Muscle layer of duodenum (tissue), 2 donors: ENCODE results near the gene MBOAT2.

ENCODE experiments used
- H3K27ac ChIP-seq: one replicate; pipeline ENCODE4 v1.7.0; 2013; ENCODE audit warnings: mild to moderate bottlenecking, low read length
- H3K27me3 ChIP-seq: one replicate; pipeline ENCODE4 v1.7.0; 2013; ENCODE audit warnings: low read depth, mild to moderate bottlenecking, control low read depth, low read length
- H3K36me3 ChIP-seq, 2 donors: one replicate each; pipeline ENCODE4 v1.7.0; 2013; ENCODE audit warnings: low read length in 2 of 2, control low read depth in 1 of 2, mild to moderate bottlenecking in 1 of 2; ENCODE audit not compliant: insufficient read depth in 2 of 2, control insufficient read depth in 1 of 2
- H3K4me1 ChIP-seq, 2 donors: one replicate each; pipeline ENCODE4 v1.7.0; 2013; ENCODE audit warnings: low read length in 2 of 2, mild to moderate bottlenecking in 2 of 2, control low read depth in 1 of 2, moderate library complexity in 1 of 2; ENCODE audit not compliant: insufficient read depth in 2 of 2, control insufficient read depth in 1 of 2
- H3K4me3 ChIP-seq, 2 donors: one replicate each; pipeline ENCODE4 v1.7.0; 2013; ENCODE audit warnings: low read length in 2 of 2, low read depth in 1 of 2, mild to moderate bottlenecking in 1 of 2
- H3K9me3 ChIP-seq, 2 donors: one replicate each; pipeline ENCODE4 v1.7.0; 2013; ENCODE audit warnings: low read length in 2 of 2, control low read depth in 1 of 2, mild to moderate bottlenecking in 1 of 2; ENCODE audit not compliant: control insufficient read depth in 1 of 2
- donor health status: healthy.

The MBOAT2 gene

DNA sequence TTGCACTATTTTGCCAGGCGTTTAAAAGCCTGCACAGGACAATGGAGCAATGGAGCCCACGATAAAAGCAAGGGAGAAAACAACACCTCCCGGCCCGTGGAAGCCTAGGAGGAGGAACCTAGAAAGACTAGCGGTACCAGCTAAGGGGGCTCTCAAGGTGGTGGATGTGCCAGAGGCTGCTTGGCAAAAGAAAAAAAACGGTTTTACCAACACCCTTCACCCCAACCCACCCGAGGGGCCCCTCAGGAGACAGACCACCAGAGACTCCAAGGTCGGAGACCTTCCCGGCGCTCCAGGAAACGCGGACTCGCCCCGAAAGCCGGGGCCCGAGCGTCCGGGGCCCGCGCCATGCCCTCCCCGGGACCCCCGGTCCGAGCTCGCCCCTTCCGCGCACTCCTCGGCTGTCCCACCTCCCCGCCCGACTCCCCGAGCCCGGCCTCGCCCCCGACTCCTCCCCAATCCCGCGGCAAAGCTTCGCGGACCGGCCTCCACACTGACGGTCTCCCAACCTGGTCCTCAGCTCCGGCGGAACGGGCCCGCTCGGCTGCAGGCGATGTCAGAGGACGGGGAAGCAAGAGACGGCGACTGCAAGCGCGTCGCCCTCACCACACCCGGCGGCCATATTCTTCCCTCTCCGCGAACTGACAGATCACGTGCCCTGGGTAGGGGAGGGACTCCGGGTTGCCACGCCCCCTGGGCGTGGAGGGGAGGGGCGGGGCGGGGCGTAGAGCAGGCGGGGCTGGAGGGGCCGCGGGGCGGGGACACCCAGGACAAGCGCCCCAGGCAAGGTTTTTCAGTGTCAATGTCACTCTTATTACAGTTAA lies 166.3 kb downstream of the MBOAT2 start, which contains the start of gene KIDINS220:
TSS of gene KIDINS220 (minus strand) at position 643 of the 824 bp plus-strand sequence. CDS start 10,520 bp downstream, outside the sequence.
- Histone ChIP-seq H3K36me3 (no peaks in the 10 kb centered on the region), H3K27me3 (no peaks in the 10 kb centered on the region), H3K9me3 (no peaks in the 10 kb centered on the region), H3K4me1 (peaks cover 10 to 25% of the 10 kb centered on the region in 2 donors), H3K4me3 (peak within 1 kb of the TSS; percentile 91 to 92), H3K27ac (peak within 1 kb of the TSS; percentile 46)

- Histone ChIP-seq H3K36me3 (no peaks in the 10 kb centered on the region), H3K4me3 (peak overlapping the region in 1 of 2 donors; percentile 91), H3K4me1 (peaks cover 10 to 34% of the 10 kb centered on the region in 2 donors), H3K27me3 (no peaks in the 10 kb centered on the region), H3K9me3 (no peaks in the 10 kb centered on the region), H3K27ac (no peak overlapping the region)
These were observed 168.2 kb downstream of the MBOAT2 start for GRCh38 chr2:8835279-8835678.

GRCh38 chr2:8833853-8834252 lies 169.6 kb downstream of the MBOAT2 start:
- H3K4me3 ChIP-seq: no peak overlapping the region
- H3K36me3 ChIP-seq: no peaks in the 10 kb centered on the region
- H3K27me3 ChIP-seq: no peaks in the 10 kb centered on the region
- H3K4me1 ChIP-seq: peaks cover 10 to 34% of the 10 kb centered on the region in 2 donors
- H3K27ac ChIP-seq: no peak overlapping the region
- H3K9me3 ChIP-seq: no peaks in the 10 kb centered on the region

DNA sequence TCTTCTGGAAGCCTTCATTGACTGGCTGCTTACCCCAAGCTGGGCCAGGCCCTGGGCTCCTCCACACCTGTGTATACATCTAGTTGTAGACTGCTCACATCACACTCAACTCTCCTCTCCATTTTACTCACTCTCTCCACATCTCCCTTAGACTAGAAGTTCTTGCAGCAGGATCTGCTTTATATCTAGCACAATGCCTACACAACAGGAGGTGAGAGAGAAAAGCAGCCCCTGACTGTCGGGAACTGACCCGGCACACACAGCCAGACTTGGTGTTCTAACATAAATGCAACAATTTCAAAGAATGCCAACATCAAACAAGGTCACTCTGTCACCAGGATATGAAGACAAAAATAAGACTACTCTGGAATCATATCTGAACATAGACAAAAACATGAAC lies 172.0 kb downstream of the MBOAT2 start:
- H3K9me3 ChIP-seq: no peaks in the 10 kb centered on the region
- peaks cover 0 to 3% of the 10 kb centered on the region in 2 donors for H3K36me3 ChIP-seq
- peaks cover 10 to 32% of the 10 kb centered on the region in 2 donors for H3K4me1 ChIP-seq
- no peak overlapping the region for H3K27ac ChIP-seq
- H3K27me3 ChIP-seq: no peaks in the 10 kb centered on the region
- H3K4me3 ChIP-seq: no peak overlapping the region

- peaks cover 11 to 14% of the 10 kb centered on the region in 2 donors for H3K36me3 ChIP-seq
- H3K27ac ChIP-seq: no peak overlapping the region
- no peaks in the 10 kb centered on the region for H3K27me3 ChIP-seq
- H3K4me1 ChIP-seq: peaks cover 0 to 9% of the 10 kb centered on the region in 2 donors
- H3K4me3 ChIP-seq: no peak overlapping the region
- H3K9me3 ChIP-seq: no peaks in the 10 kb centered on the region
These were observed 175.8 kb downstream of the MBOAT2 start for GRCh38 chr2:8827729-8828128.

GRCh38 chr2:8822218-8822617 lies 181.3 kb downstream of the MBOAT2 start:
- Histone ChIP-seq H3K36me3 (peaks cover 14 to 15% of the 10 kb centered on the region in 2 donors), H3K27ac (peak overlapping the region; percentile 60), H3K4me3 (no peak overlapping the region)

GRCh38 chr2:8821276-8822217 lies 181.9 kb downstream of the MBOAT2 start:
- no peaks in the 10 kb centered on the region for H3K9me3 ChIP-seq
- H3K27me3 ChIP-seq: no peaks in the 10 kb centered on the region
- H3K4me3 ChIP-seq: no peak overlapping the region
- H3K36me3 ChIP-seq: peaks cover 11 to 14% of the 10 kb centered on the region in 2 donors
- H3K4me1 ChIP-seq: peaks cover 0 to 18% of the 10 kb centered on the region in 2 donors
- H3K27ac ChIP-seq: peak overlapping the region; percentile 60

More at GRCh38 chr2:8822218-8822617, 181.3 kb downstream of the MBOAT2 start:
- H3K9me3 ChIP-seq: no peaks in the 10 kb centered on the region
- H3K27me3 ChIP-seq: no peaks in the 10 kb centered on the region
- peaks cover 0 to 18% of the 10 kb centered on the region in 2 donors for H3K4me1 ChIP-seq

- Histone ChIP-seq H3K27ac (no peak overlapping the region), H3K36me3 (peaks cover 11 to 14% of the 10 kb centered on the region in 2 donors)
These were observed 183.5 kb downstream of the MBOAT2 start for GRCh38 chr2:8819948-8820347.

DNA sequence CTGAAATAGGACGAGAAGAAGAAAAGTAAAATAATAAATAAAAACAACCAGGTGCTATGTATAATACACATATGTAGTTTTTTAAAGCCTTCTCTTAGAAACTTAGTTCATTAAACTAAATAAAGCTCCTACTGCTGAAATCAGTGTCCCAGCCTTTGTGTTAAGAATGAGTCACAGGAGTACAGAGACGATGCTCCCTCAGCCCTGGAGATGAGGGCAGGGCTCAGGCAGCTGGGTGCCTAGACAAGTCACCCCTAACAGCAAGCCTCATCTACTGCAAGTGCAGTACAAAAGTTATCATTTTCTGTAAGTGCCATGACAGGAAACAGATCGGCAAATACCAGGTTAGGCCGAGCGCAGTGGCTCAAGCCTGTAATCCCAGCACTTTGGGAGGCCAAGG lies 184.3 kb downstream of the MBOAT2 start:
- H3K27ac ChIP-seq: no peak overlapping the region
- peaks cover 6 to 14% of the 10 kb centered on the region in 2 donors for H3K36me3 ChIP-seq

More at GRCh38 chr2:8819948-8820347, 183.5 kb downstream of the MBOAT2 start:
- Histone ChIP-seq H3K9me3 (no peaks in the 10 kb centered on the region), H3K4me1 (peaks cover 0 to 18% of the 10 kb centered on the region in 2 donors), H3K27me3 (no peaks in the 10 kb centered on the region), H3K4me3 (no peak overlapping the region)

GRCh38 chr2:8817221-8817620 lies 186.3 kb downstream of the MBOAT2 start:
- Histone ChIP-seq H3K4me3 (no peak overlapping the region), H3K4me1 (peaks cover 0 to 16% of the 10 kb centered on the region in 2 donors), H3K36me3 (peaks cover 7 to 17% of the 10 kb centered on the region in 2 donors), H3K27me3 (no peaks in the 10 kb centered on the region), H3K9me3 (no peaks in the 10 kb centered on the region), H3K27ac (no peak overlapping the region)

More for the DNA sequence above, 184.3 kb downstream of the MBOAT2 start:
- Histone ChIP-seq H3K4me3 (no peak overlapping the region), H3K4me1 (peaks cover 0 to 18% of the 10 kb centered on the region in 2 donors), H3K27me3 (no peaks in the 10 kb centered on the region), H3K9me3 (no peaks in the 10 kb centered on the region)
